Measurements from ENCODE around the gene RAB6B. TPM values are rescaled to one million over a fixed set of nuclear protein-coding genes. Genes with fewer than 3 reads are reported as not detected.

Gene RAB6B
- polyA plus RNA-seq, 2 of the 4 experiments (the other 2 are of a cell fraction), result 2.4 to 2.5 TPM

- Histone ChIP-seq H3K9me3 (no peaks in the 10 kb centered on the region), H3K4me1 (peaks cover 8% of the 10 kb centered on the region; the same call in 2 of the 3 replicates), H3K4me2 (peak within 1 kb of the TSS; percentile 98), H3K27ac (peak within 1 kb of the TSS; percentile 85 to 93), H3K4me3 (peak within 1 kb of the TSS; percentile 80)
- WGBS (ENCODE audit: missing lambda C conversion rate), result 3% methylated on average over 39 of the region's 53 CpGs
- peak; percentile 99 to 100 for ATAC-seq
- no peak for TF ChIP-seq FOSL2 (IDR thresholded peaks at IDR 0.05)
- no peak for TF ChIP-seq FOSL2 (CRISPR knock-in tag; IDR thresholded peaks at IDR 0.05)
- TF ChIP-seq USF2 (IDR thresholded peaks at IDR 0.05), result no peak
- no peak for TF ChIP-seq ZSCAN20 (CRISPR knock-in tag; IDR thresholded peaks at IDR 0.05)
- TF ChIP-seq PHF8 (IDR thresholded peaks at IDR 0.05; ENCODE audit: borderline replicate concordance, low read depth), result peak; percentile 56; the same call in 1 of the 2 replicates
- no peak for TF ChIP-seq RNF2 (IDR thresholded peaks at IDR 0.05; ENCODE audit: borderline replicate concordance, low read depth)
- TF ChIP-seq BHLHE40 (IDR thresholded peaks at IDR 0.05; ENCODE audit: low read depth, low read length), result no peak
- no peak for TF ChIP-seq JUNB (IDR thresholded peaks at IDR 0.05)
- TF ChIP-seq RFX5 (IDR thresholded peaks at IDR 0.05), result no peak
- TF ChIP-seq CTCF (IDR thresholded peaks at IDR 0.05), result no peak
- TF ChIP-seq NR3C1 (IDR thresholded peaks at IDR 0.05), result no peak
- TF ChIP-seq RCOR1 (IDR thresholded peaks at IDR 0.05; ENCODE audit: low read depth, low read length), result no peak
- no peak for TF ChIP-seq TFCP2L1 (CRISPR knock-in tag; IDR thresholded peaks at IDR 0.05)
- TF ChIP-seq HES2 (IDR thresholded peaks at IDR 0.05), result no peak
- no peak for TF ChIP-seq SREBF2 (IDR thresholded peaks at IDR 0.05)
- TF ChIP-seq HOXB13 (CRISPR knock-in tag; IDR thresholded peaks at IDR 0.05; ENCODE audit: low read depth), result no peak
- peak; percentile 87 for TF ChIP-seq POLR2A (IDR thresholded peaks at IDR 0.05; ENCODE audit: low read length)
- TF ChIP-seq NFE2L2 (conservative IDR thresholded peaks at IDR 0.05; ENCODE audit: low read length), result no peak
- no peak for TF ChIP-seq MAFK (IDR thresholded peaks at IDR 0.05; ENCODE audit: partially characterized antibody)
- no peak for TF ChIP-seq ZC3H11A (IDR thresholded peaks at IDR 0.05)
- no peak for TF ChIP-seq CHD4 (IDR thresholded peaks at IDR 0.05; ENCODE audit: borderline replicate concordance)
- TF ChIP-seq TP53 (CRISPR knock-in tag; IDR thresholded peaks at IDR 0.05), result no peak
- TF ChIP-seq MAX (IDR thresholded peaks at IDR 0.05), result peak; percentile 85
- no peak for TF ChIP-seq CBX2 (IDR thresholded peaks at IDR 0.05; ENCODE audit: borderline replicate concordance, low read depth)
- TF ChIP-seq EHMT2 (IDR thresholded peaks at IDR 0.05; ENCODE audit: low read depth), result no peak
- no peak for TF ChIP-seq HDAC2 (IDR thresholded peaks at IDR 0.05)
- TF ChIP-seq BCL3 (IDR thresholded peaks at IDR 0.05), result 0 out of 3 replicates have a peak, but pooled peaks have one; percentile 44
- no peak for TF ChIP-seq FOXS1 (CRISPR knock-in tag; IDR thresholded peaks at IDR 0.05)
- no peak for TF ChIP-seq HOXB5 (CRISPR knock-in tag; IDR thresholded peaks at IDR 0.05)
- no peak for TF ChIP-seq REST (IDR thresholded peaks at IDR 0.05)
- 0 out of 2 replicates have a peak, but pooled peaks have one; percentile 70 for TF ChIP-seq MYC (IDR thresholded peaks at IDR 0.05; ENCODE audit: borderline replicate concordance, low read length)
- TF ChIP-seq PBX3 (IDR thresholded peaks at IDR 0.05), result no peak
- no peak for TF ChIP-seq ZFP36 (IDR thresholded peaks at IDR 0.05; ENCODE audit: borderline replicate concordance, partially characterized antibody)
- peak; percentile 48 to 68; a peak in 3 of 5 replicates for TF ChIP-seq JUN (IDR thresholded peaks at IDR 0.05)
- peak; percentile 91 to 92 for DNase-seq (ENCODE audit: low read depth in 1 of 2, low spot score in 1 of 2)
- ChIA-PET POLR2A (no interaction called here), CTCF (no interaction called here)
- FAIRE-seq, result no peak
These were observed 89.8 kb downstream of the RAB6B start, which contains the start of gene SRPRB for GRCh38 chr3:133805702-133806475. Gene SRPRB (plus strand): TSS chr3:133805815. CDS start chr3:133805849, 34 bp downstream.
